K562 (cell line): ENCODE results near the gene SIRT7. TPM values are rescaled to one million over a fixed set of nuclear protein-coding genes. Genes with fewer than 3 reads are reported as not detected.

ENCODE experiments used
- CHD2 ChIP-seq: IDR thresholded peaks from 2 replicates; pipeline ENCODE4 v1.6.1; 2011; ENCODE audit warnings: low read depth, low read length
- NFIC ChIP-seq: fragments of 450-650 bp; IDR thresholded peaks from 2 replicates; pipeline ENCODE4 v1.6.1; 2017; ENCODE audit warnings: mild to moderate bottlenecking, inconsistent platforms
- POLR2AphosphoS2 ChIP-seq: IDR thresholded peaks from 2 replicates; pipeline ENCODE4 v1.6.1; 2012; ENCODE audit warnings: low read length, improper control_type of control experiment
- POLR2AphosphoS5 ChIP-seq: IDR thresholded peaks from 2 replicates; pipeline ENCODE4 v1.6.1; 2011; ENCODE audit warnings: mild to moderate bottlenecking, low read depth, low read length, moderate library complexity; ENCODE audit not compliant: control insufficient read depth, insufficient read depth
- POLR2G ChIP-seq: fragments of 200-400 bp; formaldehyde crosslinking; IDR thresholded peaks from 2 replicates; pipeline ENCODE4 v1.6.1; 2017; ENCODE audit warnings: low read depth, mild to moderate bottlenecking, antibody characterized with exemption, low read length, moderate library complexity
- SIRT6 ChIP-seq: IDR thresholded peaks from one replicate; pipeline ENCODE4 v1.6.1; 2012; ENCODE audit warnings: low read depth, mild to moderate bottlenecking, control low read depth, inconsistent platforms, low read length, moderate library complexity
- SNRNP70 ChIP-seq: fragments of 200-400 bp; formaldehyde crosslinking; optimal IDR thresholded peaks from 2 replicates; pipeline ENCODE3; 2017; ENCODE audit warnings: low read depth, low read length
- SPI1 ChIP-seq: IDR thresholded peaks from 2 replicates; pipeline ENCODE4 v1.6.1; 2011; ENCODE audit warnings: low read depth, low read length, control low read depth, borderline replicate concordance
- ZZZ3 ChIP-seq: fragments of 450-650 bp; IDR thresholded peaks from 2 replicates; pipeline ENCODE4 v1.6.1; 2016; ENCODE audit warnings: antibody characterized with exemption, mild to moderate bottlenecking, moderate library complexity
- polyA plus RNA-seq, 8 experiments: library from polyadenylated mRNA; depleted of rRNA in 4 of 8; stranded (reverse) in 5 of 8; unstranded in 3 of 8; fragments of >200 nt; fragmentation: Nextera tagmentation in 2 of 8; fragmentation: Illumina TruSeq in 1 of 8; extraction: Ambion mirVana in 2 of 8; extraction: Trizol in 1 of 8; gene quantifications; 2 replicates each; pipeline versions ENCODE4 v1.2.1 to v1.2.3, GENCODE V29; 2011 to 2014; ENCODE audit warnings: inconsistent platforms in 1 of 8, missing spikeins in 1 of 8
- total RNA-seq, 7 experiments: library from RNA; depleted of rRNA in 6 of 7; stranded (reverse); fragments of >200 nt in 6 of 7; fragmentation: Illumina TruSeq in 2 of 7; extraction: Trizol in 2 of 7; gene quantifications; 2 replicates each; pipeline versions ENCODE4 v1.2.1 to v1.2.3, GENCODE V29; 2011 to 2021; ENCODE audit warnings: low replicate concordance in 1 of 7
- TF ChIP-seq, protein P1 (sequence below): sonication (generic); formaldehyde crosslinking; IDR thresholded peaks from 2 replicates; pipeline ENCODE4 v1.8.0; 2022; ENCODE audit warnings: mild to moderate bottlenecking, low read depth, missing genetic modification reagents
- TF ChIP-seq, protein P2 (sequence below): fragments of 250-450 bp; sonication (Bioruptor Pico); IDR thresholded peaks from 2 replicates; pipeline ENCODE4 v1.5.0; 2021

Gene SIRT7
- total and polyA plus RNA-seq, 9 of the 15 experiments (the other 6 are each of a cell fraction or from before 2014, with no cell fraction given) = 1.6 to 54.8 (median 20.3) TPM

DNA sequence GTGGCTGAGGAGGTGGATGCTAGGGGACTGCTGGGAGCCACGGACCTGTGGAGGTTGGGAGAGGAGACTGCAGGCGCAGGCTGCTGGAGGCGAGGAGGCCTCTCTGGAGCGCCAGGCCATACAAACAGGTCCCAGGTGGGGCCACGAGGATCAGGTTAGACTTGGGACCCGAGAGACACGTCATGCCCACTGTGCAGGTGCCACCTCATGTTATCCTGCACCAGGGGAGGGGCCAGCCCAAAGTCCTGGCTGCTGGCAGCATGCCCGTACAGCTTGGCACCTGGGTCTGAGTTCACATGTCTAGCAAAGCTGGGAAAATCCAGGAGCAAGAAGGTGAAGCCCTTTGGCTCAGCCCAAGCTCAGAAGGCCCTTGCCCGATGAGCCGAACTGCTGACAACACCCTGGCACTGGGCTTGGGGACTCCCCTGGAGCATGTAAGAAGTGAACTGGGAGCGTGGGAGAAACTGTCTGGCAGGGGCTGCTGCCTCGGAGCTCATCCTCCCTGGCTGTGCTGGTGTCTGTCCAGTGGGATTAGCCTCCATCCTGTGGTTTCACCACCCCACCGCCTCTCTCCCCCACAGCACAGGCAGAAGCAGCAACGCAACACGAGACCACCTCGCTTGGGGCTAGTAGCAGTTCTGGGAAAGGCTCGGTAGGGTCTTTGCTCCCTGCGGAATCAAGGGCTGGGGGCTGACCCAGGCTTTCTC lies 52.1 kb downstream of the SIRT7 start (continued):
- TF ChIP-seq, protein P1, sequence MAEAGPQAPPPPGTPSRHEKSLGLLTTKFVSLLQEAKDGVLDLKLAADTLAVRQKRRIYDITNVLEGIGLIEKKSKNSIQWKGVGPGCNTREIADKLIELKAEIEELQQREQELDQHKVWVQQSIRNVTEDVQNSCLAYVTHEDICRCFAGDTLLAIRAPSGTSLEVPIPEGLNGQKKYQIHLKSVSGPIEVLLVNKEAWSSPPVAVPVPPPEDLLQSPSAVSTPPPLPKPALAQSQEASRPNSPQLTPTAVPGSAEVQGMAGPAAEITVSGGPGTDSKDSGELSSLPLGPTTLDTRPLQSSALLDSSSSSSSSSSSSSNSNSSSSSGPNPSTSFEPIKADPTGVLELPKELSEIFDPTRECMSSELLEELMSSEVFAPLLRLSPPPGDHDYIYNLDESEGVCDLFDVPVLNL (CRISPR knock-in tag) = 0 out of 2 replicates have a peak, but pooled peaks have one; percentile 35
- TF ChIP-seq SIRT6 (peak; percentile 25), SPI1 (no peak), NFIC (peak; percentile 31; the same call in 1 of the 2 replicates), ZZZ3 (no peak), CHD2 (peak; percentile 40), POLR2AphosphoS2 (peak; percentile 27; the same call in 1 of the 2 replicates), SNRNP70 (peak; percentile 6), POLR2AphosphoS5 (peak; percentile 12; the same call in 1 of the 2 replicates), POLR2G (peak; percentile 63)
- TF ChIP-seq, protein P2, sequence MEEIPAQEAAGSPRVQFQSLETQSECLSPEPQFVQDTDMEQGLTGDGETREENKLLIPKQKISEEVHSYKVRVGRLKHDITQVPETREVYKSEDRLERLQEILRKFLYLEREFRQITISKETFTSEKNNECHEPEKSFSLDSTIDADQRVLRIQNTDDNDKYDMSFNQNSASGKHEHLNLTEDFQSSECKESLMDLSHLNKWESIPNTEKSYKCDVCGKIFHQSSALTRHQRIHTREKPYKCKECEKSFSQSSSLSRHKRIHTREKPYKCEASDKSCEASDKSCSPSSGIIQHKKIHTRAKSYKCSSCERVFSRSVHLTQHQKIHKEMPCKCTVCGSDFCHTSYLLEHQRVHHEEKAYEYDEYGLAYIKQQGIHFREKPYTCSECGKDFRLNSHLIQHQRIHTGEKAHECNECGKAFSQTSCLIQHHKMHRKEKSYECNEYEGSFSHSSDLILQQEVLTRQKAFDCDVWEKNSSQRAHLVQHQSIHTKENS (CRISPR knock-in tag) = 0 out of 2 replicates have a peak, but pooled peaks have one; percentile 27
